HepG2 (cell line): ENCODE results near the gene DQX1. TPM values are rescaled to one million over a fixed set of nuclear protein-coding genes. Genes with fewer than 3 reads are reported as not detected.
A peak's percentile ranks its signal among the peaks of the same experiment; 100 is the strongest.

Experiments used
- ATAC-seq: fragments of 200-7000 bp; cut with Tn5 transposase; 3 replicates; pipeline ENCODE4 v1.9.1; 2020; ENCODE audit warnings: mild to moderate bottlenecking, moderate library complexity
- BruUV-seq: library from RNA; stranded (reverse); fragments of 400-500 nt; replicated peaks from 2 replicates; lab custom pipeline; 2021; lab: Mats Ljungman, UMichigan
- CTCF ChIA-PET: fragments of 300-600 bp; formaldehyde crosslinking; extraction: SDS; loops from one replicate; lab custom pipeline; 2021; ENCODE audit warnings: low total read pairs, inconsistent platforms, low intra/inter-chr PET ratio; lab: Yijun Ruan, JAX
- POLR2A ChIA-PET: fragments of 350-600 bp; sonication (Branson Sonifier 250); formaldehyde crosslinking; loops from one replicate; lab custom pipeline; 2020; ENCODE audit warnings: antibody characterized with exemption, inconsistent platforms; lab: Yijun Ruan, JAX
- DNase-seq: peaks from one replicate; pipeline ENCODE4 v3.0.0-alpha.2; 2015; ENCODE audit warnings: low spot score
- FAIRE-seq: peaks from 3 replicates; lab custom pipeline; 2011; peaks lifted over from hg19 to GRCh38; lab: Jason Lieb, UNC
- H2AFZ ChIP-seq: one replicate; pipeline ENCODE4 v1.6.1; 2011; ENCODE audit warnings: low read length, inconsistent platforms
- H3K27ac ChIP-seq: fragments of 300-600 bp; 3 replicates; pipeline ENCODE4 v1.8.0; 2011; ENCODE audit warnings: mixed run types, mild to moderate bottlenecking, mixed read lengths, low read length, inconsistent platforms; ENCODE audit not compliant: insufficient read depth; ENCODE audit errors: extremely low read length
- H3K27me3 ChIP-seq, 2 experiments: fragments of 200-600 bp in 1 of 2; 2 replicates in 1 of 2; 3 replicates in 1 of 2; pipeline versions ENCODE4 v1.6.0 to v1.8.0; 2011; ENCODE audit warnings: low read length in 2 of 2, mild to moderate bottlenecking in 2 of 2, moderate library complexity in 2 of 2, inconsistent platforms in 1 of 2; ENCODE audit not compliant: insufficient read depth in 2 of 2, control insufficient read depth in 1 of 2
- H3K36me3 ChIP-seq, 2 experiments: fragments of 200-600 bp in 1 of 2; replicated peaks in 1 of 2; 2 replicates in 1 of 2; 3 replicates in 1 of 2; pipeline versions ENCODE4 v1.5.1 to v1.8.0; 2011; ENCODE audit warnings: low read length in 2 of 2, inconsistent platforms in 1 of 2; ENCODE audit not compliant: insufficient read depth in 2 of 2, control insufficient read depth in 1 of 2
- H3K4me1 ChIP-seq: 2 replicates; pipeline ENCODE4 v1.5.1; 2012; ENCODE audit warnings: low read length, inconsistent platforms; ENCODE audit not compliant: insufficient read depth
- H3K4me2 ChIP-seq: 2 replicates; pipeline ENCODE4 v1.6.0; 2011; ENCODE audit warnings: low read depth, low read length, inconsistent platforms
- H3K4me3 ChIP-seq, 3 experiments: fragments of 200-600 bp in 1 of 3; sonication (generic), shearing (Covaris generic) in 1 of 3; replicated peaks in 1 of 3; 2 replicates each; pipeline ENCODE4 v1.5.1; 2011 to 2016; ENCODE audit warnings: low read length in 3 of 3, inconsistent platforms in 2 of 3, low read depth in 2 of 3, mild to moderate bottlenecking in 2 of 3, control low read depth in 1 of 3, mixed read lengths in 1 of 3; ENCODE audit not compliant: insufficient read depth in 1 of 3
- H3K79me2 ChIP-seq: one replicate; pipeline ENCODE4 v1.6.1; 2011; ENCODE audit warnings: low read length, inconsistent platforms; ENCODE audit not compliant: insufficient read depth
- H3K9ac ChIP-seq: 2 replicates; pipeline ENCODE4 v1.6.0; 2011; ENCODE audit warnings: mild to moderate bottlenecking, low read depth, low read length, inconsistent platforms; ENCODE audit not compliant: insufficient read depth
- H3K9me3 ChIP-seq: 2 replicates; pipeline ENCODE4 v1.5.1; 2012; ENCODE audit warnings: mild to moderate bottlenecking, low read length
- H4K20me1 ChIP-seq: 2 replicates; pipeline ENCODE4 v1.6.0; 2011; ENCODE audit warnings: inconsistent platforms, mild to moderate bottlenecking, low read length, moderate library complexity; ENCODE audit not compliant: insufficient read depth
- HES4 ChIP-seq: sonication (generic); formaldehyde crosslinking; IDR thresholded peaks from 2 replicates; pipeline ENCODE4 v1.9.0; 2021; ENCODE audit warnings: mild to moderate bottlenecking, missing genetic modification reagents, borderline replicate concordance
- JDP2 ChIP-seq: sonication (generic); formaldehyde crosslinking; IDR thresholded peaks from 2 replicates; pipeline ENCODE4 v1.8.1; 2022; ENCODE audit warnings: missing genetic modification reagents, borderline replicate concordance
- PAWR ChIP-seq: sonication (generic); formaldehyde crosslinking; IDR thresholded peaks from 2 replicates; pipeline ENCODE4 v1.4.0; 2020; ENCODE audit warnings: missing genetic modification reagents, mild to moderate bottlenecking, borderline replicate concordance
- POLR2G ChIP-seq: fragments of 200-400 bp; formaldehyde crosslinking; IDR thresholded peaks from 2 replicates; pipeline ENCODE4 v1.6.1; 2018; ENCODE audit warnings: mild to moderate bottlenecking, low read depth, low read length, moderate library complexity
- SIN3B ChIP-seq: fragments of 150-350 bp; IDR thresholded peaks from 2 replicates; pipeline ENCODE4 v1.6.1; 2014; ENCODE audit warnings: low read length
- ZNF274 ChIP-seq: sonication (generic); formaldehyde crosslinking; IDR thresholded peaks from 2 replicates; pipeline ENCODE4 v1.5.1; 2020; ENCODE audit warnings: mild to moderate bottlenecking, missing genetic modification reagents
- ZNF317 ChIP-seq: sonication (generic); formaldehyde crosslinking; IDR thresholded peaks from 2 replicates; pipeline ENCODE4 v1.5.0; 2020; ENCODE audit warnings: mild to moderate bottlenecking, missing genetic modification reagents
- ZNF44 ChIP-seq: sonication (generic); formaldehyde crosslinking; IDR thresholded peaks from 2 replicates; pipeline ENCODE4 v1.5.1; 2020; ENCODE audit warnings: mild to moderate bottlenecking, missing genetic modification reagents
- ZNF709 ChIP-seq: sonication (generic); formaldehyde crosslinking; IDR thresholded peaks from 2 replicates; pipeline ENCODE4 v1.5.0; 2020; ENCODE audit warnings: mild to moderate bottlenecking, missing genetic modification reagents
- WGBS: methylation state at CpG from one replicate; pipeline ENCODE4 v1.1.6; 2017; ENCODE audit warnings: low lambda C conversion rate; 5-methylcytosine and 5-hydroxymethylcytosine counted together
- in situ Hi-C: cut with HindIII; loops from 2 replicates; pipeline ENCODE4 v1.10.0; 2017; ENCODE audit warnings: low pct_unique_long_range_greater_than_20kb; ENCODE audit not compliant: extremely low pct_ligation_motif_present
- intact Hi-C: fragments of 100-400 bp; cut with micrococcal nuclease; formaldehyde crosslinking; loops from one replicate; pipeline ENCODE4 v1.10.0; 2022; ENCODE audit not compliant: unreplicated experiment
- polyA plus RNA-seq, 8 experiments: library from polyadenylated mRNA; depleted of rRNA in 3 of 8; stranded (reverse) in 7 of 8; unstranded in 1 of 8; fragments of >200 nt; fragmentation: Illumina TruSeq in 4 of 8; extraction: Trizol in 4 of 8; gene quantifications; 2 replicates each; pipeline versions ENCODE4 v1.2.1 to v1.2.3, GENCODE V29; 2011 to 2016; ENCODE audit warnings: low read depth in 4 of 8, missing spikeins in 1 of 8, mixed read lengths in 1 of 8; ENCODE audit not compliant: insufficient read depth in 1 of 8
- total RNA-seq, 5 experiments: library from RNA; depleted of rRNA; stranded (reverse); fragments of >200 nt; fragmentation: Illumina TruSeq; extraction: Trizol; gene quantifications; 2 replicates each; pipeline ENCODE4 v1.2.3, GENCODE V29; 2016; ENCODE audit warnings: low read depth in 1 of 5
- TF ChIP-seq, protein P1 (sequence below): sonication (generic); formaldehyde crosslinking; IDR thresholded peaks from 2 replicates; pipeline ENCODE4 v1.8.0; 2022; ENCODE audit warnings: mild to moderate bottlenecking, missing genetic modification reagents; ENCODE audit not compliant: insufficient replicate concordance
- TF ChIP-seq, protein P2 (sequence below): sonication (generic); formaldehyde crosslinking; IDR thresholded peaks from 2 replicates; pipeline ENCODE4 v1.4.0; 2020; ENCODE audit warnings: missing genetic modification reagents; ENCODE audit errors: not compliant biosample characterization
- TF ChIP-seq, protein P3 (sequence below): sonication (generic); formaldehyde crosslinking; IDR thresholded peaks from 2 replicates; pipeline ENCODE4 v1.8.0; 2023; ENCODE audit warnings: mild to moderate bottlenecking, missing genetic modification reagents

The DQX1 gene
- total and polyA plus RNA-seq, 2 of the 13 experiments (the other 11 are each of a cell fraction or from before 2014, with no cell fraction given): 27.6 to 89.8 TPM

DNA sequence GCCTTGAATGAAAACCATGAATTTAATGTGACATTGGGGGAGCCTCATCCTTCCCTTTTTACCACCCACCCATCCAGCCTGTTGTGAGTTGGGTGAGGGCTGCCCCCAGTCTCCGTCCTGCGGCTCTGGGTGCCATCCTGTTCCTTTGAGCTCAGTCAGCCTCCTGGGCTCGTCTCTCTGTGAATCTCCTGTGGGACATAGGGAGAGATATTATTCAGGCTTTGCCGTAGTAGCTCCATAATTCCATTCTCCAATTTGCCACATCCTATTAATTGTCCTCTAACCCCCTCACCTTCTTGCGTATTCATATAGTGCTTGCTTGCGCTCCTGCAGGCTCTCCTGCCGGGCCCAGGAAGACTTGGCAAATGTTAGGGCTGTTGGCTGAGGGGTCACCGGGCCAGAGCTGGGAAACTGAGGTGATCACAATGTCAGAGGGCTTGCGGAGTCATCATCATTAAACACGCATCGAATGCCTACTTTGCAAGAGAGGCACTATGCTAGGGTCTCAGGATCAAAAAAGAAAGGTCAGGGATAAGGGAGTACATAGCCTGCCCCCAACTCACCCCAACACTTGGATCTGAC is 709 bp upstream of the DQX1 start:
- Histone ChIP-seq H4K20me1 (no peaks in the 10 kb centered on the region), H3K79me2 (peaks cover 50% of the 10 kb centered on the region), H3K4me2 (peak overlapping the region; percentile 100), H3K27ac (peak overlapping the region; percentile 11), H3K4me3 (no peak overlapping the region), H3K27me3 (no peaks in the 10 kb centered on the region; a peak in 1 of 5 replicates), H3K9ac (no peak overlapping the region), H3K4me1 (peaks cover 64% of the 10 kb centered on the region), H3K36me3 (peaks cover 21 to 40% of the 10 kb centered on the region in 2 experiments), H2AFZ (no peak overlapping the region), H3K9me3 (no peaks in the 10 kb centered on the region)
- no TSS peak for BruUV-seq
- ChIA-PET POLR2A (interaction anchor here (0.6 to 5.4 kb wide), 20 partner anchors 9 to 406 kb away, joined by 3 to 135 read pairs (median 6); partner anchors contain the start of genes CCDC142, INO80B, LBX2 and MRPL53), CTCF (no interaction called here)
- no peak for ATAC-seq
- intact Hi-C loops (no loop called here), in situ Hi-C loops (no loop called here)
- TF ChIP-seq JDP2 (CRISPR knock-in tag): no peak
- peak; percentile 97 for TF ChIP-seq ZNF317 (CRISPR knock-in tag)
- WGBS: 98% methylated on average over 11 of the region's 11 CpGs
- no peak for FAIRE-seq
- DNase-seq: no peak

DNA sequence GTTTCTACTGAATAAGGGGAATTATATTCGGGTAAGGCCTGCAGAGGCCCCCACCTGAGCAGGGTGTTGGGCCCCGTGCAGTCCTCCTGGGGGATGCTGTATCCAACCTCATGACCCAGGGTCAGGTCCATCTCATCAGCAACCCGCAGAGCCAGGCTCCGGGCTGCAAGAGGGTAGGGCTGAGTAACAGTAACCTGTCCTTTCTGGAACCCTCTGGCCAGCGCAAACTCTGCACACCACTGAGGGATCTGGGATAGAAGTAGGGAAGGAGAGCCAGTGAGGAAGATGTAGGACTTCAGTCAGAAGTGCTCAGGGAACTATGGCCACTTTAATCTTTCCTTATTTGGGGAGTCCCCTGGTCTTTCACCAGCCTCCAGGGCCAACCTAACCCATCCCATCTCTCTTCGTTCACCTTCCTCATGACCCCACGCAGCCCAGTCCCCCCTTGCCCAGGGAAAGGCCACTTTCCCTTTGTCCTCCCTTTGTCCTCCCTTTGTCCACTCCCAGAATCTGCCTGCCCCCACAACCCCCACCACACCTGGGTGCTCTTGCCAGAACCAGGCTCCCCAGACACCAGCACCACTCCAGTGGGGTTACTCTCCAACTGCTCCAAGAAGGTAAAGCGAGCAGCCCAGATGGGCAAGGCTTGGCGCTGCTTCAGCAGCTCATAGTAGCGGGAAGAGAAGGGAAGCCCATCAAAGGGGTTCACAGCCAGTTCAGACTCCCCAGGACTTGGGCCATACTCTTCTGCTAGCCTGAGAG is 895 bp downstream of the DQX1 start:
- FAIRE-seq: no peak
- CTCF ChIA-PET: no interaction called here
- TF ChIP-seq, protein P1, sequence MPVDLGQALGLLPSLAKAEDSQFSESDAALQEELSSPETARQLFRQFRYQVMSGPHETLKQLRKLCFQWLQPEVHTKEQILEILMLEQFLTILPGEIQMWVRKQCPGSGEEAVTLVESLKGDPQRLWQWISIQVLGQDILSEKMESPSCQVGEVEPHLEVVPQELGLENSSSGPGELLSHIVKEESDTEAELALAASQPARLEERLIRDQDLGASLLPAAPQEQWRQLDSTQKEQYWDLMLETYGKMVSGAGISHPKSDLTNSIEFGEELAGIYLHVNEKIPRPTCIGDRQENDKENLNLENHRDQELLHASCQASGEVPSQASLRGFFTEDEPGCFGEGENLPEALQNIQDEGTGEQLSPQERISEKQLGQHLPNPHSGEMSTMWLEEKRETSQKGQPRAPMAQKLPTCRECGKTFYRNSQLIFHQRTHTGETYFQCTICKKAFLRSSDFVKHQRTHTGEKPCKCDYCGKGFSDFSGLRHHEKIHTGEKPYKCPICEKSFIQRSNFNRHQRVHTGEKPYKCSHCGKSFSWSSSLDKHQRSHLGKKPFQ: no peak
- TF ChIP-seq ZNF709 (CRISPR knock-in tag) (0 out of 2 replicates have a peak, but pooled peaks have one; percentile 54), ZNF274 (peak; percentile 13; the same call in 1 of the 2 replicates), PAWR (CRISPR knock-in tag) (no peak), POLR2G (no peak), HES4 (CRISPR knock-in tag) (peak; percentile 57; the same call in 1 of the 2 replicates), ZNF44 (no peak), SIN3B (no peak)
- TF ChIP-seq, protein P2, sequence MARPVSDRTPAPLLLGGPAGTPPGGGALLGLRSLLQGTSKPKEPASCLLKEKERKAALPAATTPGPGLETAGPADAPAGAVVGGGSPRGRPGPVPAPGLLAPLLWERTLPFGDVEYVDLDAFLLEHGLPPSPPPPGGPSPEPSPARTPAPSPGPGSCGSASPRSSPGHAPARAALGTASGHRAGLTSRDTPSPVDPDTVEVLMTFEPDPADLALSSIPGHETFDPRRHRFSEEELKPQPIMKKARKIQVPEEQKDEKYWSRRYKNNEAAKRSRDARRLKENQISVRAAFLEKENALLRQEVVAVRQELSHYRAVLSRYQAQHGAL (CRISPR knock-in tag): no peak
- TF ChIP-seq, protein P3, sequence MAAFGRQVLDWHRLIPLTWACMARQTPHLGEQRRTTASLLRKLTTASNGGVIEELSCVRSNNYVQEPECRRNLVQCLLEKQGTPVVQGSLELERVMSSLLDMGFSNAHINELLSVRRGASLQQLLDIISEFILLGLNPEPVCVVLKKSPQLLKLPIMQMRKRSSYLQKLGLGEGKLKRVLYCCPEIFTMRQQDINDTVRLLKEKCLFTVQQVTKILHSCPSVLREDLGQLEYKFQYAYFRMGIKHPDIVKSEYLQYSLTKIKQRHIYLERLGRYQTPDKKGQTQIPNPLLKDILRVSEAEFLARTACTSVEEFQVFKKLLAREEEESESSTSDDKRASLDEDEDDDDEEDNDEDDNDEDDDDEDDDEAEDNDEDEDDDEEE (CRISPR knock-in tag): 0 out of 2 replicates have a peak, but pooled peaks have one; percentile 78

More for the DNA sequence above, 895 bp downstream of the DQX1 start:
- POLR2A ChIA-PET: interaction anchor here (1.1 to 5.4 kb wide), 11 partner anchors 12 to 83 kb away, joined by 4 to 135 read pairs (median 10); partner anchors contain the start of genes CCDC142, LBX2, MRPL53 and PCGF1
- Histone ChIP-seq H3K9me3 (no peaks in the 10 kb centered on the region), H3K27ac (peak overlapping the region; percentile 89), H3K36me3 (peaks cover 21 to 46% of the 10 kb centered on the region in 2 experiments), H3K4me1 (peaks cover 51% of the 10 kb centered on the region), H2AFZ (peak overlapping the region; percentile 20), H3K9ac (peak overlapping the region; percentile 83), H3K79me2 (peaks cover 45% of the 10 kb centered on the region), H4K20me1 (no peaks in the 10 kb centered on the region), H3K27me3 (no peaks in the 10 kb centered on the region; a peak in 1 of 5 replicates), H3K4me2 (peak overlapping the region; percentile 100), H3K4me3 (peak overlapping the region; percentile 45 to 76 (median 62))
- intact Hi-C loops: no loop called here
- no peak for DNase-seq
- WGBS: 91% methylated on average over 10 of the region's 10 CpGs
- no peak for ATAC-seq
- no TSS peak for BruUV-seq
- in situ Hi-C loops: no loop called here
